T follicular helper cell (primary cell): ENCODE data around the gene CFAP97D1.

Experiments used
- DNase-seq: peaks from one replicate; pipeline ENCODE4 v3.0.0-alpha.2; 2020; ENCODE audit warnings: low read depth

Gene CFAP97D1

GRCh38 chr17:43826206-43826605 lies 46.0 kb downstream of the CFAP97D1 start:
- DNase-seq, result no peak

- DNase-seq, result no peak
These were observed 47.4 kb downstream of the CFAP97D1 start for GRCh38 chr17:43827596-43827995.

- no peak for DNase-seq
These were observed 49.5 kb downstream of the CFAP97D1 start for GRCh38 chr17:43829738-43830137.

GRCh38 chr17:43830510-43831140 lies 50.4 kb downstream of the CFAP97D1 start:
- DNase-seq, result no peak

- no peak for DNase-seq
These were observed 51.4 kb downstream of the CFAP97D1 start for GRCh38 chr17:43831633-43832032.

- DNase-seq, result no peak
These were observed 52.1 kb downstream of the CFAP97D1 start for GRCh38 chr17:43832168-43832975.

- peak; percentile 42 for DNase-seq
These were observed 53.0 kb downstream of the CFAP97D1 start, which contains the start of gene MPP3 for GRCh38 chr17:43832976-43833829. MPP3 (minus strand) TSS chr17:43833146; CDS start chr17:43831906, 1,240 bp downstream.

GRCh38 chr17:43834106-43834505 lies 53.9 kb downstream of the CFAP97D1 start:
- DNase-seq, result no peak
